Neural cell (in vitro differentiated cells): Measurements from ENCODE around the gene TBP. TPM values are rescaled to one million over a fixed set of nuclear protein-coding genes. Genes with fewer than 3 reads are reported as not detected.

Experiments used
- H2AFZ ChIP-seq: fragments of 200-600, 300-800 bp; sonication (generic), shearing (Covaris generic); 2 replicates; pipeline ENCODE4 v1.6.0; 2014; ENCODE audit warnings: low read depth, mild to moderate bottlenecking, antibody characterized with exemption, low read length, moderate library complexity
- H3F3A ChIP-seq: fragments of 200-600 bp; shearing (Covaris generic); 2 replicates; pipeline ENCODE4 v1.6.1; 2016; ENCODE audit warnings: mild to moderate bottlenecking, moderate library complexity, mixed read lengths, antibody characterized with exemption, low read length; ENCODE audit not compliant: insufficient read depth, poor library complexity, severe bottlenecking
- H3K27ac ChIP-seq: fragments of 200-600, 300-800 bp; sonication (generic), shearing (Covaris generic); 2 replicates; pipeline ENCODE4 v1.5.1; 2014; ENCODE audit warnings: mild to moderate bottlenecking, low read length, moderate library complexity
- H3K27me3 ChIP-seq: fragments of 300-800, 200-600 bp; sonication (generic), shearing (Covaris generic); 2 replicates; pipeline ENCODE4 v1.6.0; 2014; ENCODE audit warnings: mild to moderate bottlenecking, low read depth, low read length, moderate library complexity; ENCODE audit not compliant: insufficient read depth
- H3K36me3 ChIP-seq: fragments of 300-800, 200-600 bp; sonication (generic), shearing (Covaris generic); 2 replicates; pipeline ENCODE4 v1.5.1; 2014; ENCODE audit warnings: mild to moderate bottlenecking, antibody characterized with exemption, low read length, moderate library complexity; ENCODE audit not compliant: insufficient read depth
- H3K4me2 ChIP-seq: fragments of 300-800, 200-600 bp; sonication (generic), shearing (Covaris generic); 2 replicates; pipeline ENCODE4 v1.6.0; 2014; ENCODE audit warnings: mild to moderate bottlenecking, low read length
- H3K4me3 ChIP-seq: fragments of 300-800, 200-600 bp; sonication (generic), shearing (Covaris generic); 2 replicates; pipeline ENCODE4 v1.5.1; 2014; ENCODE audit warnings: mild to moderate bottlenecking, low read length, moderate library complexity
- H3K79me2 ChIP-seq: fragments of 200-600 bp; shearing (Covaris generic); replicated peaks from 2 replicates; pipeline ENCODE4 v1.6.0; 2014; ENCODE audit warnings: mild to moderate bottlenecking, low read length, moderate library complexity; ENCODE audit not compliant: insufficient read depth
- H3K9ac ChIP-seq: fragments of 300-800, 200-600 bp; sonication (generic), shearing (Covaris generic); 2 replicates; pipeline ENCODE4 v1.6.1; 2016; ENCODE audit warnings: mild to moderate bottlenecking, low read length, mixed read lengths
- H3K9me2 ChIP-seq: fragments of 200-600 bp; shearing (Covaris generic); 2 replicates; pipeline ENCODE4 v1.6.1; 2016; ENCODE audit warnings: mild to moderate bottlenecking, low read length, mixed read lengths; ENCODE audit not compliant: insufficient read depth
- H3K9me3 ChIP-seq: fragments of 200-600, 300-800 bp; sonication (generic), shearing (Covaris generic); 2 replicates; pipeline ENCODE4 v1.6.1; 2016; ENCODE audit warnings: mild to moderate bottlenecking, mixed run types, low read length, moderate library complexity, mixed read lengths
- H4K20me1 ChIP-seq: fragments of 200-600 bp; shearing (Covaris generic); 2 replicates; pipeline ENCODE4 v1.6.1; 2016; ENCODE audit warnings: mild to moderate bottlenecking, mixed run types; ENCODE audit not compliant: insufficient read depth
- EP300 ChIP-seq: fragments of 450-650 bp; conservative IDR thresholded peaks from 2 replicates; pipeline ENCODE4 v1.6.1; 2014; ENCODE audit warnings: antibody characterized with exemption, mild to moderate bottlenecking, moderate library complexity; ENCODE audit not compliant: poor library complexity, severe bottlenecking
- EZH2 ChIP-seq: fragments of 200-600, 300-800 bp; shearing (Covaris generic), sonication (generic); IDR thresholded peaks from 2 replicates; pipeline ENCODE4 v1.6.1; 2014; ENCODE audit warnings: antibody characterized with exemption, low read length, borderline replicate concordance, mild to moderate bottlenecking; ENCODE audit not compliant: insufficient read depth, poor library complexity, severe bottlenecking
- MXI1 ChIP-seq: fragments of 450-650 bp; conservative IDR thresholded peaks from 2 replicates; pipeline ENCODE4 v1.6.1; 2014; ENCODE audit warnings: antibody characterized with exemption, mild to moderate bottlenecking; ENCODE audit not compliant: poor library complexity, severe bottlenecking
- POLR2AphosphoS5 ChIP-seq: IDR thresholded peaks from 2 replicates; pipeline ENCODE4 v1.6.1; 2012
- RAD21 ChIP-seq: fragments of 450-650 bp; conservative IDR thresholded peaks from 2 replicates; pipeline ENCODE4 v1.6.1; 2014; ENCODE audit warnings: antibody characterized with exemption, mild to moderate bottlenecking, moderate library complexity
- REST ChIP-seq: IDR thresholded peaks from 2 replicates; pipeline ENCODE4 v1.6.1; 2012; ENCODE audit warnings: borderline replicate concordance
- SMC3 ChIP-seq: fragments of 450-650 bp; conservative IDR thresholded peaks from 2 replicates; pipeline ENCODE4 v1.6.1; 2014; ENCODE audit warnings: antibody characterized with exemption, mild to moderate bottlenecking, moderate library complexity; ENCODE audit not compliant: poor library complexity
- TAF1 ChIP-seq: IDR thresholded peaks from 2 replicates; pipeline ENCODE4 v1.6.1; 2012; ENCODE audit warnings: low read depth
- polyA minus RNA-seq: library from RNA; depleted of rRNA, polyadenylated mRNA; stranded (reverse); fragments of >200 nt; gene quantifications from 2 replicates; pipeline ENCODE4 v1.2.3, GENCODE V29; 2014
- polyA plus RNA-seq: library from polyadenylated mRNA; depleted of rRNA; stranded (reverse); fragments of >200 nt; gene quantifications from 2 replicates; pipeline ENCODE4 v1.2.3, GENCODE V29; 2014
- TF ChIP-seq, protein P1 (sequence below): fragments of 450-650 bp; IDR thresholded peaks from 2 replicates; pipeline ENCODE4 v1.5.1; 2014; ENCODE audit warnings: antibody characterized with exemption, mild to moderate bottlenecking, moderate library complexity; ENCODE audit not compliant: poor library complexity, severe bottlenecking

Gene TBP
- polyA plus RNA-seq (27.3 and 30.2 TPM in 2 replicates), polyA minus RNA-seq (17.0 and 23.3 TPM in 2 replicates)

DNA sequence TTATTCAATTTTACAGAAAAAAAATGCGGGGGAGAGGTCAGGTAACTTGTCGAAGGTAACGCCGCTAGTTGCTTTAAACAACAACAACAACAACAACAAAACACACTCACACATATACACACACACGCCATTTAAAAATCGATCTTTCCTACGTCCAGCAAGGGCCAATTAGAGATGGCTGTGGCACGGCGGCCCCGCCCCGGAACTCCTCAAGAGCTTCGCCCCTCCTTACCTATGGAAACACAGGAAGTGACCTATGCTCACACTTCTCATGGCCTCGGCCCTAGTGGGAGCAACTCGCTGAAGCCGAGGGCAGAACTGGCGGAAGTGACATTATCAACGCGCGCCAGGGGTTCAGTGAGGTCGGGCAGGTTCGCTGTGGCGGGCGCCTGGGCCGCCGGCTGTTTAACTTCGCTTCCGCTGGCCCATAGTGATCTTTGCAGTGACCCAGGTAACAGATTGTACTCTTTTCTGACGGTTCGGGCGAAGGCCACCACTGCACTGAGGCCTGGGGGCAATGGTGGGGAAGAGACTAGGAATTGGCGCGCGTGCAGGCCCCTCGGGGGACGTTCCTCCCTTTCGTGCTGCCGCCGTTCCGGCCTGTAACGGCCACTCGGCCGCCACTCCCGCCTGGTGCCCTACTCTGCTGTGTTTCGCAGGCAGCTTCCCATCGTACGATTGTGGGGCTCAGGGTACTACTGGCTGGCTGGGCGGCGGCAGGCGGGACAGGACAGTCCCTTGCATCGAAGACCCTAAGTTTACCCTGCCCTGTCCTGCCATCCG lies at the start of gene TBP:
TSS of gene TBP (plus strand) at position 357 of the 783 bp plus-strand sequence. CDS start 2,661 bp downstream, outside the sequence.
- Histone ChIP-seq H3K79me2 (peaks cover 67% of the 10 kb centered on the region), H3K27me3 (no peaks in the 10 kb centered on the region), H3F3A (no peaks in the 10 kb centered on the region), H3K4me2 (peak within 1 kb of the TSS; percentile 86), H3K36me3 (no peaks in the 10 kb centered on the region), H3K9me2 (no peaks in the 10 kb centered on the region), H3K27ac (peak within 1 kb of the TSS; percentile 84), H2AFZ (peak within 1 kb of the TSS; percentile 87), H4K20me1 (no peaks in the 10 kb centered on the region), H3K9ac (peak within 1 kb of the TSS; percentile 89), H3K4me3 (peak within 1 kb of the TSS; percentile 86), H3K9me3 (no peaks in the 10 kb centered on the region)
- TF ChIP-seq REST (peak; percentile 61), SMC3 (peak; percentile 31), MXI1 (peak; percentile 62), EP300 (peak; percentile 70), EZH2 (no peak), POLR2AphosphoS5 (peak; percentile 86), RAD21 (no peak), TAF1 (no peak)
- TF ChIP-seq, protein P1, sequence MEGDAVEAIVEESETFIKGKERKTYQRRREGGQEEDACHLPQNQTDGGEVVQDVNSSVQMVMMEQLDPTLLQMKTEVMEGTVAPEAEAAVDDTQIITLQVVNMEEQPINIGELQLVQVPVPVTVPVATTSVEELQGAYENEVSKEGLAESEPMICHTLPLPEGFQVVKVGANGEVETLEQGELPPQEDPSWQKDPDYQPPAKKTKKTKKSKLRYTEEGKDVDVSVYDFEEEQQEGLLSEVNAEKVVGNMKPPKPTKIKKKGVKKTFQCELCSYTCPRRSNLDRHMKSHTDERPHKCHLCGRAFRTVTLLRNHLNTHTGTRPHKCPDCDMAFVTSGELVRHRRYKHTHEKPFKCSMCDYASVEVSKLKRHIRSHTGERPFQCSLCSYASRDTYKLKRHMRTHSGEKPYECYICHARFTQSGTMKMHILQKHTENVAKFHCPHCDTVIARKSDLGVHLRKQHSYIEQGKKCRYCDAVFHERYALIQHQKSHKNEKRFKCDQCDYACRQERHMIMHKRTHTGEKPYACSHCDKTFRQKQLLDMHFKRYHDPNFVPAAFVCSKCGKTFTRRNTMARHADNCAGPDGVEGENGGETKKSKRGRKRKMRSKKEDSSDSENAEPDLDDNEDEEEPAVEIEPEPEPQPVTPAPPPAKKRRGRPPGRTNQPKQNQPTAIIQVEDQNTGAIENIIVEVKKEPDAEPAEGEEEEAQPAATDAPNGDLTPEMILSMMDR: no peak

GRCh38 chr6:170504479-170504878 lies 49.7 kb upstream of the TBP start:
- Histone ChIP-seq H3K9me3 (peaks cover 9% of the 10 kb centered on the region), H3F3A (no peaks in the 10 kb centered on the region), H3K4me2 (no peak overlapping the region), H3K9ac (no peak overlapping the region), H2AFZ (no peak overlapping the region), H3K4me3 (no peak overlapping the region), H3K36me3 (no peaks in the 10 kb centered on the region), H4K20me1 (no peaks in the 10 kb centered on the region), H3K27me3 (no peaks in the 10 kb centered on the region), H3K79me2 (no peaks in the 10 kb centered on the region), H3K9me2 (no peaks in the 10 kb centered on the region), H3K27ac (no peak overlapping the region)
- no peak for TF ChIP-seq EZH2
- TF ChIP-seq TAF1: no peak
- TF ChIP-seq RAD21: no peak
- TF ChIP-seq, protein P1: no peak
- no peak for TF ChIP-seq POLR2AphosphoS5
- no peak for TF ChIP-seq REST
- TF ChIP-seq EP300: no peak
- TF ChIP-seq SMC3: no peak
- TF ChIP-seq MXI1: no peak
